Left renal pelvis (tissue), 4 donors: Measurements from ENCODE around the gene CMIP. TPM values are rescaled to one million over a fixed set of nuclear protein-coding genes. Genes with fewer than 3 reads are reported as not detected.

Experiments
- DNase-seq, 4 donors: peaks; one replicate each; pipeline ENCODE4 v3.0.0-alpha.2; 2013; ENCODE audit warnings: low read depth in 4 of 4, low spot score in 3 of 4
- polyA plus RNA-seq, 4 donors: library from polyadenylated mRNA; unstranded; fragments of 120-200 nt; gene quantifications; one replicate each; pipeline ENCODE4 v1.2.1, GENCODE V29; 2013; ENCODE audit not compliant: insufficient read length in 4 of 4

CMIP gene
- polyA plus RNA-seq, 4 donors: 24.0 to 48.3 (median 42.0) TPM

DNA sequence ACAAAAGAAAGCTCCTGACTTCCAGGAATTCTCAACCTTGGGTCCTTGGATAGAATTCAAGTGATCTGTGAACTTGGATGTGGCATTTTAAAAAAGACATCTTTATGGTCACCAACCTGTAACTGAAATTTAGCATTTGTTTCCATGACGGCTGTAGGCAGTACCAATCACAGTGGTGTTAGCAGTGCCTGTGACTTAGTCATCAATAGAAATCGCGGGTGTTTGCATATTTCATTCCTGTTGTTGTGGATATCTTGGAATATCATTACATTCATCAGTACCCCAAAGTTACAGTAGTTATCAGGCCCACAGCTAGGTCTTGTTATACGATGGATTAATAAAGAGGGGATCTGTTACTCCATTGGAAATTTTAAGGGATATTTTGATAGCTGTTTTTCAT lies 81.6 kb downstream of the CMIP start:
- DNase-seq: no peak

DNA sequence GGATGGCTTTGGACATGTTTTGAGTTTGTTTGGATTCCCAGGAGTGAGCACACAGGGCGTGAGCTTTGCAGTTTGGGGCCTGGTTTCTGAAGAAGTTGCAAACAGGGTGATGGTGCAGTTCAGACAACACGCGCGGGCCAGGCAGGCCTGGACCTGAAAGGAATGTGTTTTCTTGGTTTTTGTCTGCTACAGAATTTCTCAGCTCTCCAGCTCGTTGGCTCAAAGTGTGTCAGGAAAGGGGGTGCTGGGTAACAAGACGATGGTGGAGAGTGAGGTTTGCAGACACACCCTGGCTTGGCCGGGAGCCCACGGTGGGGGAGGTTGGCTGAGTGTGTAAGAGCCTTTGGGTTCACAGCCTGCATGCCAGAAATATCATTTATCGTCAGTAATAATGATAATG lies 82.3 kb downstream of the CMIP start:
- no peak for DNase-seq

DNA sequence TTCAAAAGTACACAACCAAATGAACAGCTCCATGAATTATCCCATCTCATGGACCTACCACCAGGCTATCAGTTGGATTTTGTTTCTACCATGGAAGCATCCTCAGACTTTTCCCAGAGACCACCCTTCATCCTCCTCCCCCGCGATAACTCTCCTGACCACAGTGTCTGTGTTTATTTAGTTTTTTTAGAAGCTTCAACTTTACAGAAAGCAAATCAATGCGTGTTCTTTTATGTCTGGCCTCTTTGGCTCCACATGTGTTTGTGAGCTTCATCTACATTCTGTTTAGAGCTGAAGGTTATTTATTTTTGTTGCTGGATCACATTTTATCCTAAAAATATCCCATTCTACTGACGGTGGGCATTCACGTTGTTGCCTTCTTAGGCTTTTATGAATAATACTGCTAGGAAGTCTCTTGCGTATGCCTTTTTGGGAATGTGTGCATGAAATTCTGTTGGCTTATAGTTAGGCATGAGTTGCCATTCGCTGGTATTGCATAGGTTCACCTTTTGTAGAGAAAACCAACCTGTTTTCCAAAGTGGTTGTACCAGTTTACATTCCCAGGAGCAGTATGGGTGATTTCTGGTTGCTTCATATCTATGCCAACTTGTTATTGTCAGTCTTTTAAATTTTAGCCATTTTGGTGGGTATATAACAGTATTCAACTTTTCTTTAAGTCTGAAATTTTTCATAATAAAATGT lies 83.0 kb downstream of the CMIP start:
- DNase-seq: no peak

DNA sequence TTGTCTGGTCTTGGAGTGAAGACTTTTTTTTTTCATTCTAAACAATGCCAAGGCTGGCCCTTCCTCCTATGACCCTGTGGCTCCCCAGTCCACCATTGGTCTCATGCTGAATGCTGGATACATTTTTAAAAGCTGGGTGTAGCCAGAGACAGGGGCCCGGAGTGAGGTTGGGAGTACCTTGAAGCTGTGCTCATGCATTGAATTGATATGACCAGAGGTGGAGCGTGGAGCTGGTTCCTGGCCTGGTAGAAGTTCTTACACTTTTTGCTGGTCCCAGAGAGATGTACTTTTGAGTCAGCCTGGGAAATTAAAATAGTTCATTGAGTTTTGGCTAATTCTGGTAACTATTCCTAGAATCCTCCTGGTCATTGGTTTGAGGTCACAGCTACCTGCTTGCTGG lies 83.6 kb downstream of the CMIP start:
- no peak for DNase-seq

DNA sequence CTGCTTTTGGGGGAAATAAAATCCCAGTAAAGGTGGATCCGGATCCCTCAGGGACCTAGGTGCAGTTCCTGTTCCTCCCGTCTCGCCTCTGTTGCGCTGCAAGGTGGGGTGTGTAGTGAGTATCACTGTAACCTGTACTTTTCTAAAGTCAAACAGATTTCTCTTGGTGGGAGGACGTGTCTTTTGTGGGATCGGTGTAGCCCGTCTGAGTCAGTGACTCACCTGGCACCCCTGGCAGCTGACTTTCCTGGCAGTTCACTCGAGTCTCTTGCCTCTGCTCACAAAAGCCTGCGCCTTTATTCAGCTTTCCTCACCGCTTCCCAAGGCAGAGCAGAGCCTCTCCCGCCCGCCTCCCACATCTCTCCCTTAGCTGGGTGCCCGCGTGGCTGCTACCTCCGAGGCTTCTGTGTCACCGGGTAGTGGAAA lies 85.7 kb downstream of the CMIP start:
- DNase-seq: no peak

DNA sequence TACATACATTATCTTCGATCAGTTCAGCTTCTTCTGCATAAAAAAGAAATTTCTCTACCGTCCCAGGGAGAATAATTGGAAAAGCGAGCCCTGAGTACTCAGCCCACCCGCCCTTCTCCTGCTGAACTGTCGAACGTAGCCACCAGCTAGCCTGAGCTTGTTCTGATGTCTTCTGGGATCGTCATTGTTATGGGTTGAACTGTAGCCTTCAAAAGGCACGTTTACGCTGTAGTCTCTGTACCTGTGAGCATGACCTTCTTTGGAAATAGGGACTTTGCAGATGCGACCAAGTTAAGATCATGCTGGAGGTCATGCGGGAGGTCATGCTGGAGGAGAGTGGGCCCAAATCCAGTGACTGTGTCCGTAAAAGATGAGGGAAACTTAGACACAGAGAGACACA lies 86.2 kb downstream of the CMIP start:
- no peak for DNase-seq

DNA sequence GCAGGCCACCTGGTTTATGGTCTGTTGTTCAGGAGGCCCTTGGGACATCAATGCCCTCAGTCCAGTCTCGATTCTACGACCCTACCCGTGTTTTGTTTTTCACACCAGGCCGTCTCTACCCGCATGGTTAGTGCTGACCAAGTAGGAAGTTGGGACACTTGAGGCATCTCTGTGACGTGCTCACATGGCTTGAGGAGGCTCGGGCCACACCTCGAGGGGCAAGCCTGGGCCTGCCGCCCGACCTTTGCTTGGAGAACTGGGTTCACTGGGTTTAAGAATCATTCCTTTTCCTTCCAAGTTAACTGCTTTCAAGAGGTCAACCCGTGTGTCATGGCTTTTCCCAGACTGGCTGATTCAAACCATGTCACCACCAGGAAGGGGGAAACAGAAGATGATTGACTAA lies 86.8 kb downstream of the CMIP start:
- DNase-seq: no peak

DNA sequence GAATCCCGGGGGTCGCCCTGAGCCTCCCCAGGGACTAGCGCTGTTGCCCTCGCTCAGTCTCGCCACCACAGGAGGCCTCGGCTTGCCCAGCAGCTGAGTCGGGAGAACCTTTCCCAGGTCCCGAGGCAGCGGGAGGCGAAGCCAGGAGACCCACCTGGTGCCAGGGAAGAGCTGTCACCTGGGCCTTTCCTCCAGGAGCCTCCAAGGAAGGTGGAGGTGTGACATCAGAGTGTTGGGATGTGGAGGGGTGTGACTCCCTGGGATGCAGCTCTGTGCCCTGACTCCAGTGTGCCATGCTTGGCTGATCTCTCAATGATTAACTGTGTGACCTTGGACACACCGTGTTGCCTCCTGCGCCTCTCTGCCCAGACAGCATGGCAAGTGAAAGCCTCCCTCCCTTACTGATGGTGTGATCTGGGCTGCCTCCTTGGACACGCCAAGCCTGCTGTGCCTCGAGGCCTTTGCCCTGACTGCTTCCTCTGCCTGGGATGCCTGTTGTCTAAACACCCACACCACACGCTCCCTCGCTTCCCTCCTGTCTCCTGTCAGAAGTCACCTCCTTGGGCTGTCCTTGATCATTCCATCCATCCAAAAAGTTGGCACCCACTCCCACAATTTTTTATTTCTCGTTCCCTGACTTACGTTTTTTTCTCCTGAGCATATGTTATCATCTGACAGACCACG lies 88.0 kb downstream of the CMIP start:
- DNase-seq: peak; percentile 46 to 78 (median 70)

DNA sequence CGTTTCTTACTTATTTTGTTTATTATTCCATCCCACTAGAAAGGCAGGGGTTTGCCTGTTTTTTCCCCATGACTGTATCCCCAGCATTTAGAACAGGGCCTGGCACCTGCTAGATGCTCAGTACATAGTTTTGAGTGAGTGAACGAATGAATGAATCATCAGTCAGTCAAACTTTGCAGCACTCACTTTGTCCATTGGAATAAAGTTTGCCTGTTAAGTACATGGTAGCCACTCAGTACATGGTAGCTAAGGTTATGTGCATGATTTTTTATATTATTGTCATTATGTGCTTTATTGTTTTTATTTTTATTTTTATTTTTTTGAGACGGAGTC lies 88.5 kb downstream of the CMIP start:
- DNase-seq: no peak

DNA sequence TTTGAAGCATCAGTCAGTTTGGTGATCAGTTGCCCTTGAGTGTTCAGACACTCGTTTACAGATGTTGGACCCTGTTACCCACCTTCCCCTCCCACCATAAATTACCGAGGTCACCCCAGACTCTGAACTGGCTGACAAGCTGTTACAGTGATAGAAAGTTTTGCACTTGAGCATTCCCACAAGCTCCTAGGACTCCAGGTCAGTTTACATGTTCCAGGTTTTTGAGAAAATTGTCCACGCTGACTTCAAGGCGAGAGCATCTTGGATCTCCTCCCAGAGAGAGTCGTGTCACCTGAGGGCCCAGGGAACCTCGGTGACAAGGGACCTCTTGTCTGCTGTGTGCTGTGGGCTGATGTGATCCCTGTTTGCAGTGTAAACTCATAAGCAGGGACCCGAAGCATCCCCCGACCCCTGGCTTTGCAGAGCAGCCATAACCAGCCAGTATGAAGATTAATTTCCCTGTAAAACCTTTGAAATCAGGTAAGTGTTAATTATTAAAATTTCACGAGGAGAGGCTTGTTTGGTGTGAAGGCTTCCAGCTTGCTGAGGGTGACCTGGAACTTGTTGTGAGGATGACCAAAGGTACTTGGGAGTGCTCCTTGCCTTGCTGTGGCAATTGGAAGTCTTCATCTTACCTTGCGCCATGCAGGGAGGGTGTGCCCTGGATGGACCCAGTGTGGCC lies 91.2 kb downstream of the CMIP start:
- no peak for DNase-seq

DNA sequence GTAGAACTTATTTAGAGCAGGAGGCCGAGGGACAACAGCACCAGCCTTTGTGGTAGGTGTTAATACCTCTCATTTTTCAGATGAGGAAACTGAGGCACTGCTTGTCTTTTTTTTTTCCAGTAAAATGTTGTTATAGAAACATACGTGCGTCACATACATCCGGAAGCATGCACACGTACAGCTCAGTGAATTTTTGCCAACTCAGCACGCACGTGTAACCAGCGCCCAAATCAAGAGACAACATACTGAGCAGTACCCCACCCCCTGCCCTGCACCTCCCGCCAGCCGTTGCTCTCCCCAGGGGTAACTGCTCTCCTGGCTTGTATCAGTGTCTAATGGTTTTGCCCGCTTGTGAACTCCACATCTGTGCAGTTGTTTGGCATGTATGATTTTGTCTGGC lies 92.0 kb downstream of the CMIP start:
- DNase-seq: no peak

DNA sequence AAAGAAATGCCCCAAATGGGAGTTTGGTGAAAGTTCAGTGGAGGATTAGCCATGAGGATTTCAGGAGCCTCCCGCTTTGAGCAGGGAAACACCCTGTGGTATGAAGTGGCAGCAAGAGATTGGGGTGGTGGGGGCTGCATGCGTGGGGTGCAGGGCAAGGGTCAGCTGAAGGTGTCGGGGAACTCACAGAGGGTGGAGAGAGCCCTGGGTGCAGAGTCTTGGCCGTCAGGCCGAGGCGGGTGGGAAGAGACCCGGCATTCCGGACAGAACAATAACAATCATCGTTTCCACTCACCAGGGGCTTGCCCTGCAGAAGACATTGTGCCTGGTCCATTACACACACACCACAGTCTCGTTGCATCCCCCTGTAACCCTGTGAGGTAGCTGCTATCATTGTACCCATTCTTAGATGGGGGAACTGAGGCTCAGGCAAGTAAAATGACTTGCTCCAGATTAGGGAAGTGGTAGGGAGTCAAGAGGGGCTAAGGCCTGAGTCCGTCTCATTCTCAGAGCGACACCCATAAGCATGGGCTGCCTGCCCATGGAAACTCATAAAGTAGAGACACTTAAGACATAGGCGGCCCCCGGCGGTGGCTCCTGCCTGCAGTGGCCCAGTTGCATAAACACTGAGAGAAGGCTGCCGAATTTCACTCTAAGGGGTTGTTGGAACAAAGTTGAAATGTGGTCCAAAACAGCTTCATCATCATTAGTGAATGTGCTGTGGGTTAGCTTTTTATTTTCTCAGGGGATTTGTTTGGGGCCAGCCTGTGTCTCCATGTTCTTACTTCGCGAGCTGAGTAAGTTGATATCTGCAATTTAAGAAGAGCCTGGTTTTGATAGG lies 93.3 kb downstream of the CMIP start:
- no peak for DNase-seq

DNA sequence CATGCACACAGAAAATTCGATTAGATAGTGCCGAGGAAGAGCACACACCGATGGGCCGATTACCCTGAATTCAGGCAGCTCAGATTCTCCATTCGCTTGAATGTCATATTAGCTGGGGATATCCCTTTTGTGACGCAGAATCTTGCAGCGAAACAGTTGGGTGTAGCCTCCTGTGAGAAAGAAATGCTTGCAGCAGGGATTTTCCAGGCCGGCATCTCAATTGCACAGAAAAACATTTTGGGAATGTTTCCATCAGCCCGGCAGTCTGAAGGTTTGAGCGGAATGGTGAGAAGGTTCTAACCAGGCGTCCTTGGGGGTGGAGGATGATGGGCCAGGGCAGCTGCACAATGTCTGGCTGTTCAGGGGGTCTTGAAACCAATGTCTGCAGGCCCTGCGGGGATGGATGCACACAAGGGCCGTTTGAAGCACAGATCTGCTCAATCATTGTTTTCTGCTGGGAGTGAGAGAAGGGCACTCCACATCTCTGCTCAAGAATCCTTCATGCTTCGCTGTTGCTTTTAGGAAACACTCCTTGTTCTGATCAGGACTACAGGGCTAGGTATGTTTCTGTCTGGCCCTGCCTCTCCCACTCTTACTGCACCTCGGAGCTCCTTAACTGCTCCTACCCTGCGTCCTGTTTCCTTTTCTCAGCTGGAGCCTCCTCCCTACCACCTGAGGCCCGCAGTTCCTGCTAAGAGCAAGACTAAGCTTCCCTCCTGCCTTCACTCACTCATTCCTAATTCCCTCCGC lies 94.6 kb downstream of the CMIP start:
- DNase-seq: no peak

DNA sequence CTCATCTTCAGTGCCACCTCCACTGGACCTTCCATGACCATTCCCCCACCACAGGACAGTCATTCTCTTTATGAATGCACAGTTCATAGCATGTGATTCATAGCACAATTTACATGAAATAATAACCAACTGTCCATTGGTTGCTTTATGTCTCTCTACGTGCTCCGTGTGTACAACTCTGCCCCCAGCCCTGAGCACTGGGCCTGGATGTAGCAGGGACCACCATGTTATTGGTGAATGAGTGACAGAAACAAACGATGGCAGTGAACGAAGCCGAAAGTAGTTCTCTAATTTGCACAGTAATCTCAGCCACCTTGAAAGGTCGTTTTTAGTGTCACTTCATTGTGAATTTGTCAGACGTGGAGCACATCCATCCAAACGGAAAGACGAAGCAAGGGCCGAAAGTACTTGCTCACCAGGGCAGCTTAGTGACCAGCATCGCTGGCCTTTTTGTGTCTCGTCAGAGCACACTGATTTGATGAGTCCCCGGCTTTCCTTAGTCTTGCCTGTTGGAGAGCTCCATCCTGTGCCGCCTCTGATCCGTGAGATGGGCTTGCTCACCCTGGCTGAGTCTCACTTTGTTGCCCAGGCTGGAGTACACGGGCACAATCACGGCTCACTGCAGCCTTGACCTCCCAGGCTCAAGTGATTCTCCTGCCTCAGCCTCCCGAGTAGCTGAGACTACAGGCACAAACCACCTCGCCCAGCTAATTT lies 95.3 kb downstream of the CMIP start:
- DNase-seq: no peak

DNA sequence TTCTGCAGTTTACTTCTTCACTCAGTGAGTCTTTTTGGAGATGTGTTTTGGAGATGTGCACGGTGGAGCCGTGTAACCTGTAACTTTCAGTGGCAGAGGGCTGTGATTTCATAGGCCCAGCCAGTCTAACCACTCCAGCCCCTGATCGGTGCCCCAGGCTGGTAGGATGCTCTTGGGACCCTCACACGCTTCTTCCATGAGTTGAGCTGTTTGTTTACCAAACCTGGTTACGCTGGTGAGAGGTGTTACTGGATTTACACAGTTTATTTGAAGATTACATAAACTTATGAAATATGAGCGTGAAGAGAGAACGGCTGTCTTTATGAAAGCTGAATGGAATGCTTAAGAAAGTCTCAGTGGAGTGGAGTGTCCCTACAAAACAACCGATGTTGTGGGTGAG lies 96.7 kb downstream of the CMIP start:
- no peak for DNase-seq

DNA sequence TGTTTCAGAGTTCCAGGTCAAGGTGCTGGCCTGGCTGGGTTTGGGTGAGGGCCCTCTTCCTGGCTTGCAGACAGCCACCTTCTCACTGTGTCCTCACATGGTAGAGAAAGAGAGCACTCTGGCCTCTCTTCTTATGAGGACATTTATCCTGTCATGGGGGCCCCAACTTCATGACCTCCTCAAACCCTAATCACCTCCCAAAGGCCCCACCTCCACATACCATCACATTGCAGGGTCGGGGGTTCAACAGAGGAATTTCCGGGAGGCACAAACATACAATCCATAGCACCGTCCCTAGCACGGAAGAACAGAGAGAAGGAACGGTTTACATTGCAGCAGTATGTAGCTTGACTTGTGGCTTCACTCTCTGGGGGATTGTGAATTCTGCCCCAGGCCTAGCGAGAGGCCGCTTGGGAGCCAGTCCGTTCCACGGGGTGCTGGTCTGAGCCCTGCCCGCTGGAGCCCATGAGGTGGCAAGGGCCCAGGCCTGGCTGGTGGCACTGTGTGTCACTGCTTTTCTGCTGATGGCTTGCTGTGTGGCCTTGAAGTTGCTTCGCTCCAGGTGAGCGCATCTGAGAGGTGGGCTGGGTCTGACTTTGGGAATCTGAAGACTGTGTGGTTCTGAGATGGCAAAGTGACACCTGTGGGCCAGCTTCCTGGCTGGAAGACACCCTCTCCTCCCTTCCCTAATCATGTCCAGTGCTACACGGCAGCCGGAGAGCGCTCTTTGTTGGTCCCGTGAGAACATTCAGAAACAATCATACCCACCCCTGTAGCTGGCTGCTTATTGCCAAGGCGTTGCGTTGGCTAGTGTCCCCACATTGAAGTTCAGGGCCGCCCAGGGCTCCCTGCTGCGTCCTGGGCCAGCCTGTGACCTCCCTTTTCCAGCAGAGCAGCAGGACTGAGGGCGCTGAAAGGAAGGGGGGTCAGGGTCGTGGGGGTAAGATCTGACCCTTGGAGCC lies 98.3 kb downstream of the CMIP start:
- DNase-seq: no peak

DNA sequence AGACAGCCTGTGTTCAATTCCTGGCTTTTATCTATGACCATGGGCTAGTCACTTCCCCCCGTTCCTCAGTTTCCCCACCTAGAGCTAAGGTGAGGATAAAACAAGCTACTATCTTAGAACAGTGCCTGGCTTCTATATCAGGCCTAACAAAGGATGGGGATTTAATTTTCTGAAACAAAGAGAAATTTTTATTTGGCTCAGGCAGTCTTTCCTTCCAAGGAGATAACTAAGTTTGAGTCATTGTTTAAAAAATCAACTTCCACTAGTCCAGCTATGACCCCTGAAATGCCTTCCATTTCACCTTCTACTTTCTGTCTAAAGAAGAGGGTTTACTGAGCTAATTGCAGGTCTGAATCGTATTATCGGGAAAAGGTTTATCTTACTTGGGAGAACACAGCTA lies 99.0 kb downstream of the CMIP start:
- no peak for DNase-seq

DNA sequence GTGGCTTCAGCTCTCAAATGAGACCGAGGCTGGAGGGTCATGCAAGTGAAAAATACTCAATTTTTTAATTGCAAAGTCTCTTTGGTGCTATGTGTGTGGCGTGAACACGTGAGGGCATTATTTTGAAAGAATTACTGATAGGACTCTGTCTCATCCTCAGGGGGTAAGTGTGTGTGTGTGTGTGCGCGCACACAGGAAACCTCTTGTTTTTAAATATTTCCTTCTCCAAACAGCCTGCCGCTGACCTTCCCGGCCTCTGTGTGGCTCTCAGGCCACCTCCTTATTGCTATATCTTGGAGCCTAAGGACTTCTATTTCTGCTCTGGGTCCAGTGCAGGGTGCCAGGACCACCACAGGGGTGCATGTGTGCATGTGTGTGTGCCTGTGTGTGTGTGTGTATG lies 99.7 kb downstream of the CMIP start:
- no peak for DNase-seq
